Transverse colon (tissue), 4 donors: ENCODE data around the gene GSK3B. TPM values are rescaled to one million over a fixed set of nuclear protein-coding genes. Genes with fewer than 3 reads are reported as not detected.

Source experiments
- DNase-seq: peaks from one replicate; pipeline ENCODE4 v3.0.0-alpha.2; 2019
- H3K27ac ChIP-seq, 4 donors: fragments of 200-600 bp; sonication (generic); 2 replicates each; pipeline ENCODE4 v1.5.1; 2016 to 2018; ENCODE audit warnings: inconsistent platforms in 4 of 4
- H3K27me3 ChIP-seq: fragments of 200-600 bp; sonication (generic); 2 replicates; pipeline ENCODE4 v1.5.1; 2017; ENCODE audit warnings: inconsistent platforms
- H3K36me3 ChIP-seq, 4 donors: fragments of 200-600 bp; sonication (generic); 2 replicates each; pipeline ENCODE4 v1.5.1; 2017 to 2019; ENCODE audit warnings: inconsistent platforms in 4 of 4
- H3K4me1 ChIP-seq, 4 donors: fragments of 200-600 bp; sonication (generic); 2 replicates each; pipeline ENCODE4 v1.5.1; 2017 to 2020; ENCODE audit warnings: inconsistent platforms in 4 of 4
- H3K4me3 ChIP-seq, 4 donors: fragments of 200-600 bp; sonication (generic); 1 replicate in 1 of 4; 2 replicates in 3 of 4; pipeline versions ENCODE4 v1.5.1 to v1.6.1; 2017 to 2019; ENCODE audit warnings: inconsistent platforms in 4 of 4
- H3K9me3 ChIP-seq, 2 donors: fragments of 200-600 bp; sonication (generic); 2 replicates each; pipeline ENCODE4 v1.5.1; 2017 to 2019; ENCODE audit warnings: inconsistent platforms in 2 of 2
- CTCF ChIP-seq, 5 experiments: fragments of 200-600 bp in 3 of 5; fragments of 450-650 bp in 2 of 5; sonication (generic) in 3 of 5; IDR thresholded peaks; 1 replicate in 2 of 5; 2 replicates in 3 of 5; pipeline ENCODE4 v1.5.1; 2016 to 2017; ENCODE audit warnings: antibody characterized with exemption in 5 of 5, inconsistent platforms in 3 of 5, mild to moderate bottlenecking in 2 of 5, moderate library complexity in 1 of 5
- EP300 ChIP-seq: sonication (generic); formaldehyde crosslinking; IDR thresholded peaks from one replicate; pipeline ENCODE4 v1.6.1; 2017; ENCODE audit warnings: antibody characterized with exemption, low read depth
- POLR2A ChIP-seq: fragments of 450-650 bp; IDR thresholded peaks from one replicate; pipeline ENCODE4 v1.6.1; 2016; ENCODE audit warnings: antibody characterized with exemption, mild to moderate bottlenecking, moderate library complexity
- POLR2AphosphoS5 ChIP-seq, 3 donors: sonication (generic); formaldehyde crosslinking; IDR thresholded peaks; one replicate each; pipeline ENCODE4 v1.6.1; 2016; ENCODE audit warnings: antibody characterized with exemption in 3 of 3
- WGBS, 2 donors: methylation state at CpG; one replicate each; pipeline ENCODE4 v1.1.5; 2018; ENCODE audit warnings: low coverage in 1 of 2; 5-methylcytosine and 5-hydroxymethylcytosine counted together
- in situ Hi-C, 4 donors: fragments of 200-750 bp; cut with MboI; loops; one replicate each; pipeline versions ENCODE4 v1.15.0 to v1.15.1; 2017; ENCODE audit warnings: low sequenced_read_pairs in 3 of 4, low pct_ligation_motif_present in 1 of 4, low pct_unique_long_range_greater_than_20kb in 1 of 4
- intact Hi-C: fragments of 100-400 bp; cut with DNase I; formaldehyde crosslinking; loops from one replicate; pipeline ENCODE4 v1.15.1; 2023; ENCODE audit warnings: low total_unique reads
- total RNA-seq, 4 donors: library from RNA; depleted of rRNA; stranded (reverse); fragments of >200 nt; gene quantifications; one replicate each; pipeline ENCODE4 v1.1.0, GENCODE V29; 2016

The GSK3B gene
- total RNA-seq, 4 donors from 2014 or later: 14.7 to 35.9 (median 24.2) TPM

- Histone ChIP-seq H3K27ac (no peak overlapping the region), H3K36me3 (no peaks in the 10 kb centered on the region), H3K9me3 (no peaks in the 10 kb centered on the region), H3K4me3 (no peak overlapping the region), H3K27me3 (no peaks in the 10 kb centered on the region), H3K4me1 (peaks cover 0 to 6% (median 0%) of the 10 kb centered on the region in 4 donors)
- TF ChIP-seq CTCF (IDR thresholded peaks at IDR 0.05) (no peak), POLR2A (no peak), POLR2AphosphoS5 (IDR thresholded peaks at IDR 0.05) (no peak), EP300 (no peak)
- intact Hi-C loops (no loop called here), in situ Hi-C loops (no loop called here)
- WGBS, 2 donors: 97 to 98% methylated on average over 7 of the region's 7 CpGs
- no peak for DNase-seq
Observed at GRCh38 chr3:119973018-119973646, 121.1 kb downstream of the GSK3B start.

GRCh38 chr3:119969759-119970158, 124.5 kb downstream of the GSK3B start:
- H3K36me3 ChIP-seq: no peaks in the 10 kb centered on the region
- in situ Hi-C loops: no loop called here

GRCh38 chr3:119967353-119968006, 126.8 kb downstream of the GSK3B start:
- Histone ChIP-seq H3K27me3 (no peaks in the 10 kb centered on the region), H3K27ac (no peak overlapping the region), H3K9me3 (no peaks in the 10 kb centered on the region), H3K4me3 (no peak overlapping the region), H3K4me1 (peaks cover 0 to 4% (median 0%) of the 10 kb centered on the region in 4 donors), H3K36me3 (no peaks in the 10 kb centered on the region)
- WGBS, 2 donors: 92 to 100% methylated on average over 2 to 7 of the region's 7 CpGs
- TF ChIP-seq EP300 (no peak), POLR2AphosphoS5 (IDR thresholded peaks at IDR 0.05) (no peak), POLR2A (no peak), CTCF (IDR thresholded peaks at IDR 0.05) (no peak)
- intact Hi-C loops (no loop called here), in situ Hi-C loops (no loop called here)
- no peak for DNase-seq

More at GRCh38 chr3:119969759-119970158, 124.5 kb downstream of the GSK3B start:
- intact Hi-C loops: no loop called here
- Histone ChIP-seq H3K4me1 (peaks cover 0 to 4% (median 0%) of the 10 kb centered on the region in 4 donors), H3K27ac (no peak overlapping the region), H3K27me3 (no peaks in the 10 kb centered on the region), H3K4me3 (no peak overlapping the region), H3K9me3 (no peaks in the 10 kb centered on the region)
- 85 to 91% methylated on average over 4 of the region's 4 CpGs for WGBS, 2 donors
- no peak for TF ChIP-seq POLR2AphosphoS5 (IDR thresholded peaks at IDR 0.05)
- no peak for DNase-seq

GRCh38 chr3:119965692-119966091, 128.6 kb downstream of the GSK3B start:
- Histone ChIP-seq H3K4me3 (no peak overlapping the region), H3K27me3 (no peaks in the 10 kb centered on the region), H3K4me1 (peaks cover 0 to 4% (median 0%) of the 10 kb centered on the region in 4 donors), H3K27ac (no peak overlapping the region), H3K36me3 (no peaks in the 10 kb centered on the region), H3K9me3 (no peaks in the 10 kb centered on the region)
- TF ChIP-seq EP300: no peak
- no peak for TF ChIP-seq CTCF (IDR thresholded peaks at IDR 0.05)
- TF ChIP-seq POLR2AphosphoS5 (IDR thresholded peaks at IDR 0.05): no peak
- TF ChIP-seq POLR2A: no peak
- no peak for DNase-seq
- intact Hi-C loops: no loop called here
- 27 to 34% methylated on average over 1 of the region's 1 CpG for WGBS, 2 donors
- in situ Hi-C loops: no loop called here
